DMS 273 (cell line): ENCODE data around the gene SSBP2.
"Not testable (repeated sequence)": the region's sequence is repeated elsewhere in the genome, so short reads cannot be mapped to it uniquely, and the experiment has no call there.

Source experiments
- DNase-seq: peaks from one replicate; lab custom pipeline; 2025; ENCODE audit not compliant: unreplicated experiment; lab: John Stamatoyannopoulos, UW

Gene SSBP2

DNA sequence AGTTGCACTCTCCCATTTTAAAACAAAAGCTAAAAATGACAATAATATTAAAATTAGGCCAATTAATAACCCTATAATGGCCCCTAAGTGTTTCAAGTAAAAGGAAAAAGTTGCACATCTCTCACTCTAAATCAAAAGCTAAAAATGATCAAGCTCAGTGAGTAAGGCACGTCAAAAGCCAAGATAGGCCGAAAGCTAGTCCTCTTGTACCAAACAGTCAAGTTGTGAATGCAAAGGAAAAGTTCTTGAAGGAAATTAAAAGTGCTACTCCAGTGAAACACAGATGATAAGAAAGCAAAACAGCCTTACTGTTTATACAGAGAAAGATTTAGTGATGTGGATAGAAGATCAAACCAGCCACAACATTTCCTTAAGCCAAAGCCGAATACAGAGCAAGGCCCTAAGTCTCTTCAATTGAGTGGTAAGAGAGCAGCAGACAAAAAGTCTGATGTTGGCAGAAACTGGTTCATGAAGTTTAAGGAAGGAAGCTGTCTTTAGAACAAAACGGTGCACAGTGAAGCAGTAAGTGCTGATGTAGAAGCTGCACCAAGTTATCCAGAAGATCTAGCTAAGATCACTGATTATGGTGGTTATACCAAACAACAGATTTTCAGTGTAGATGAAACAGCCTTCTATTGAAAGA is 212.9 kb downstream of the SSBP2 start:
- no peak for DNase-seq

DNA sequence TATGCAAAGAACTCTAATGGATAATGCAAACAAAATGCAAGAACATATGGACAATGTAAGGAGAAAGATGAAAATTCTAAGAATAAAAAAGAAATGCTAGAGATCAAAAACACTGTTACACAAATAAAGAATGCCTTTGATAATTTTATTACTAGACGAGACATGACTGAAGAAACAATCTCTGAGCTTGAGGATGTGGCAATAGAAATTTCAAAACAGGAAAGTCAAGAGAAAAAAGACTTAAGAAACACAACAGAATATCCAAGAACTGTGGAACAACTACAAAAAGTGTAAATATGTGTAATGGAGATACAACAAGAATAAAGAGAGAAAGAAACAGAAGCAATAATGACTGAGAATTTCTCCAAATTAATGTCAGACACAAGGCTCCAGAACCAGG is 216.5 kb downstream of the SSBP2 start:
- DNase-seq: no peak

DNA sequence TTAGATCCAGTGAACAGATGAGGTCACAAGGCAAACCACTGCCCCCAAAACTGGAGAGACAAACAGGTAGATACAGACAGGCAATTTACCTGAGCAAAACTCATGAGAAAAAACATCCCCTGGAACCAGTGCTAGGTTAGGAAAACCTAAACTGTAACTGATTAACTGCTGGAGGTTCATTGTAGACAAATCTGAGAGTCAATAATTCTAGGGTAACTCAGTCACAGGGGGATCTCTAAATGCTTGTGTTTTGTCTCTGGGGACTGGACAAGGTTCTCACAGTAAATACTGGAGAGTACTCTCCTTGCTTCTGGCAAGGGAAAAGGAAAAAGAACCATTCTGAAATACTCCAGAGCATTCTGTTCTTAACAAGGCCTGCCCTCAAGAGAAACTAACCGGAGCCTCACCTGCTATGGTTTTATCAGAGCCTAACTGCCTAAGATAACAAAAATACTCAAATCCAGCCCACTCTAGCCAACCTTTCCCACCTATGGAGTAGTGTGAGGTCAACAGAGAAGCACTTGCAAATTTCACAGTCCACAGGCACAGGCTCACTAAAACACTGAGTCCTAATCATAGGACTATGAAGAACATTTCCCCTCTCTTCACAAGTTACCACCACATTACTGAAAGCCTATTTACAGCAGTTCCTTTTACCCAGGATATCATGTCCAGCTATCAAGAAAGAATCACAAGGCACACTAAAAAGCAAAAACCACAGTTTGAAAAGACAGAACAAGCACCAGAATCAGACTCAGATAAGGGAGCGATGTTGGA is 217.1 kb downstream of the SSBP2 start:
- no peak for DNase-seq

DNA sequence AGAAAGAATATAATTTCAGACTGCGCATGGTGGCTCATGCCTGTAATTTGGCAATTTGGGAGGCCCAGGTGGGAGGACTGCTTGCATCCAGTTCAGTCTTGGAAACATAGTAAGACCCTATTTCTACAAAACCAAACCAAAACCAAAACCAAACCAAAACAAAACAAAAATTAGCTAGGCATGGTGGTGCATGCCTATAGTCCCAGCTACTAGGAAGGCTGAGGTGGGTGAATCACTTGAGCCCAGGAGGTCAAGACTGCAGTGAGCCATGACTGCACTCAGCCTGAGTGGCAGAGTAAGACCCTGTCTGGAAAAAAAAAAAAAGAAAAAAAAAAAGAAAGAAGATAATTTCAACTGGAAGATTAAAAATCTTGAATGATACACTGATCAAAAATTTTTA is 220.0 kb downstream of the SSBP2 start:
- no peak for DNase-seq

DNA sequence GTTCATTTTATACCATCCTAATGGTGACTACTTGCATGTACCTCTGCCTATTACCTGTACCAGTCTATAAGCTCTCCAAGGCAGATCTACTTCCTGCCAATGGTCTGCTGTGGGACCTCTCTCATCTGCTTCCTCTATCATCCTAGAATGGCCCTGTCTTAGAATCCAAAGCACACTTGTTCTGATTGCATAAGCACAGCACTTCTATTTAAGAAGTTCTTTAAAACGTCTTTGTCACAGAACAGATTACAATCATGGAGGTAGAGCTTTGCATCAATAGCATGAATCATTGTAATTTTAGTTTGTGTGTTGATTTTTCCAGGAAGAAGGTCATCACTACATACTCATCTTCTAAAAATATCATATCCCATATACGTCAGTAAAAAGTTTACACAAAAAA is 225.2 kb downstream of the SSBP2 start:
- DNase-seq: no peak

DNA sequence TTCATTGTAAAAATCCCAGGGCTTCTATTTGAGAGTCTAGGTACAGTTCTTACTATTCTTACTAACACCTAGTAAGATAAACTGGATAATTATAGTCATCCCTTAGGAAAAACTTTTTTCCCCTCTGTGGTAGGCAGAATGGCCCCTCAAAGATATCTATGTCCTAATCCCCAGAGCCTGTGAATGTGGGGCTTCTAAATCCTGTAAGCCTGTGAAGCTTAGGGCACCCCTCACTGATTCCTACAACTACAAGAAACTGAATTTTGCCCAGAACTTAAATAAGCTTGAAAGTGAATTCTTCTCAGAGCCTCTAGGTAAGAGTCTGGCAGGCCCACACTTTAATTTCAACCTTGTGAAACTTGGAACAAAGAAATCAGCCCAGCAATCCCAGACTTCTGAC is 226.9 kb downstream of the SSBP2 start:
- DNase-seq: no peak

DNA sequence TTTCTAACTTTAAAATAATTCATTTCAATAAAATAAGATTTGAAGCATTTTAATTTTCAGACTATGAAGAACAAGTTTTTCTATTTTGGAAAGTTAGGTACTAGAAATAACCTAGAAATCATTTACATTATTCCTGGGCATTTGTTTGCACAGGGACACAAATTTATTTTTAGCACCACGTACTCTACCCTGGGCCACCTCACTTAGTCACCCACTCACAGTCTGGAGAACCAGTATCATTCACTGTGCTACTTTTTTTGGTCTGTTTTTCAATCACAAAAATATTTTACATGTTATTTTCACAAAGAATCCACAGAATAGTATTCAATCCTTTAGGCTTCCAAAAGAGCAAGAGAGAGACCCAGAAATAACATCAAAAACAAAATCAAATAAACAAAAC is 228.3 kb downstream of the SSBP2 start:
- DNase-seq: no peak

DNA sequence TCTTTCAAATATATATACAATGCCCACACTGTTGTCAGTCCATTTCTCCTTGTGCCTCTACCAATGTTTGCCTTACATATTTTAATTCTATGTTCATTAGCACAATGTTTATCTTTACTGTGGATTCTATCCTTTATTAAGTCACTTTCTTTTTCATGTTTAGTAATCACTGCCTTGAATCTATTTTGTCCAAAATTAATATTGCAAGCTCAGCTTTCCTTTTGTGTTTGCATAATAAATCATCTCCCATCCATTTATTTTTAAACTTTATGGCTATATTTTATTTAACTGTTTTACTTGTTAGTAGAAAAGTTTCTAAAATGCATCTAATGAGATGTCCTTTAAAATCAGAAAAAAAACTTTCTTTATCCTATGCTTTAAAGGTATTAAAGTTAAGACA is 230.1 kb downstream of the SSBP2 start:
- DNase-seq: no peak

DNA sequence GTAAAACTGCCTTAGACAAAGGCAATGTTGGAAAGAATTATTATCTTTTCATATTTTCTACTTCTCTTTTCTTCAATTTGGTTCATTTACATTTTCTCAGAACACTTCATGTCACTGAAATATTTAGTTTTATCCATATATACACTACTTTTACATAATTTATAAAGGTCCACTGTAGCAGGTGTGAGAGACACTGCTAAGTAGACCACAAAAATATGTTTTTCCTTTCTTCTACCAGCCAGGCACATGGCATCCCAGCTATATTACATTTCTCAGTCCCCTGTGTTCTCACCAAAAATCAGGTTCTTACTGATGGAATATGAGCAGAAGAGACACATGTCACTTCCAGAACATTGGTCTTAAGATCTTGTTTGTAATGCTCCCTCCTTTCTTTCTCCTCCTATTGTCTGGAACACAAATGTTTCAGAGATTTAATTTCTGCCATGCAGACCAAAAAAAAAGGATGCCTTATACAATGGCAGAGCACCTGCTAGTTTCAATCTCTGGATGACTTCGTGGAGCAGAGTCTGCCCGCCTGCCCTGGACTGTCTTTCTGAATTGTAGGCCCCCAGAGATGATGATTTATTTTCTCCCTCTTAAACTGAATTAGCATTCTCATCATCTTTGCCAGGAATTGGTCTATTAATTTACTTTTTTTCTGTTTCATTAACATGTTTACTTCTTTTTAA is 231.5 kb downstream of the SSBP2 start:
- no peak for DNase-seq

DNA sequence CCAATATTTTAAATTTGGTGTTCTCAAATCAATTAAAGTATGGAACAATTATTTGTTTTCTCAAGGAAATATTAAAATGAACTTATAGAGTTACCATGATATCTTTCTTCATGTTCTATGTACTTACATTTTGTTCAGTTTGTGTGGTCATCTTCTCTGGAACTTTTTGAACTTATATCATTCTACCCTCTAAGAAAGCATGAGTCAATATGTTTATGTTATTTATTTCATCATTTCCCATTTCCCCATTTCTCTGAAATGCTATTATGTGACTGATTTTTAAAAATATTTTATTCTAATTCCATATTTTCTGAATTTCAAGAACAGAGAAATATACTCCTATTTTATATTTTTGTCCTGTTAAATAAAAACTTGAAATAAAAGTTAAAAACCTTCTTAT is 233.4 kb downstream of the SSBP2 start:
- DNase-seq: no peak

DNA sequence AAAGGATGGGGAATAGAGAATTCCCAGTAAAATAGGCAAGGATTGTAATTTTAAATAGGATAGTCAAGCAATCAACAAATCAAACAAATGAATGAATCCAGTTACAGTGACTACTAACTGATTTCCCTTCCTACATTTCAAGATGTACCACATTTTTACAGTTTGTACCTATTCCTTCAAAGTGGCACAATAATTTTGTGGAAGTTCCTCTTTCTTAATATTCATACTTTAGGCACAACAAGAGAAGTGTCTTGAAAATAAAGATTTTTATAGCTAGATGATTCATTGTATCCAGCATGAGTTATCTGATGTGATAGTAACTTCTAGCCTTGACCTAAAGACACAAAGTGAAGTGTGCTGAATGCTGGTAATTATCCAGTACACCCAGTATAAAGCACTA is 234.8 kb downstream of the SSBP2 start:
- no peak for DNase-seq

DNA sequence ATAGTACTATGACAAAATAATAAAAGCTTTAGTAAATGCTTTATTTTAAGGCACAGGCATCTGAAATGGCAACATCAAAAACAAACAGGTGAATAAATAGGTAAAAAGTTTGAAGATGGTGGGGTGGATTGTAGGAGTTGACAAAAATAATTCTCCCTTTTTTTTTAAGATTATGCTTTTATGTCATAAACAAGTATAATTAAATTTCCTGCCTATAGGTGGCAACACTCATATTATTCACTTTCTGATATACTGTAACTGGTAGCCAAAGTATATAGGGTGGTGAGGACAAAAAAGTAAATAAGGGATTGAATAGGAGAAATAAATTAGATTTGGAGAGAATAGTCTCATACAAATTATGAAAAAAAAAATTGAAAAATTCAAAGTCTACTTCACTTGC is 236.9 kb downstream of the SSBP2 start:
- DNase-seq: peak; percentile 13

DNA sequence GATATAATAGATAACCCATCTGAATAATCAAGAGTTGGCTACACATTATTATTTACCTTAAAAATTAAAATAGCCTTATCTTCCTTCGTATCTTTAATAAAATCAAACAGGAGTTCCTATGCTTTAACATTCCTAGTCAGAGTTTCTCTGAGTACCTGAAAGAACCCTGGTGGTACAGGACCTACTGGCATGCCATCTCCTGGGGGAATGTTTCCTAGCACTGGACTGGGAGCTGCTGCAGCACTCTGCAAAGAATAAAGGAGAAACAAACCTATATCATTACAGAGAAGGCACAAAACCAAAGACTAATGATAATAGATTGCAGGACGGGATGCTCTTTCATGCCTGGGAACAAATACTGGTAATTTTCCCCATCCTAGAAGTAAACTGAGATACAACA is 237.4 kb downstream of the SSBP2 start:
- no peak for DNase-seq

DNA sequence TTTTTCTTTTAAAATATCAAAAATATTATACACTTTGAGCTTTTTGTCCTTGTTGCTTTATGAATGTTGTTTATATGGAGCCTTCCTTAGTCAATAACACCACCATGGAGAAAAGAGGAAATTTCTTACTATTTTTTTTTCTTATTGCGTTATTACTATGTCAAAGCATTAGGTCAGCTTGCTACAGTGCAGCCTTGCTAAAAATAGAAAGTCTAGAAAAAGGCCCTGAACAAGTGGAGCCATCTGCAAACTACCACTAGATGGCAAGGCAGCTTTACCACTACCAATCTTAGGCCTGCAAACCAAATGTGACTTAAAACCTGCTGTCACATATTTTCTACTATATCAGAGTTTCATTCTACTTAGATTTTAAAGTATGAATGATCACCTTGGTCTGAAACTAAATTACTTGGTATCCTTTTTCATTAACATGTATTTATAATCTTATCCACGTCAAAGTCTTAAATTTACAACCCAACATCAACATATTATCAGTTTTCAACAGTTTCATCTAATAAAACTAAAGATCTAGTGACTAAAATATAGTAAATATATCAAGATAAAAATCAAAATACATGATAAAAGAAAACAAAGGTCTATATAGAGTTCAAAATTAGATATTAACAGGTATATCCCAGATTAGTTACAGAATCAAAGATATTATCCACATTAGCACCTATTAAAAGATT is 243.9 kb downstream of the SSBP2 start:
- peak; percentile 87 for DNase-seq

DNA sequence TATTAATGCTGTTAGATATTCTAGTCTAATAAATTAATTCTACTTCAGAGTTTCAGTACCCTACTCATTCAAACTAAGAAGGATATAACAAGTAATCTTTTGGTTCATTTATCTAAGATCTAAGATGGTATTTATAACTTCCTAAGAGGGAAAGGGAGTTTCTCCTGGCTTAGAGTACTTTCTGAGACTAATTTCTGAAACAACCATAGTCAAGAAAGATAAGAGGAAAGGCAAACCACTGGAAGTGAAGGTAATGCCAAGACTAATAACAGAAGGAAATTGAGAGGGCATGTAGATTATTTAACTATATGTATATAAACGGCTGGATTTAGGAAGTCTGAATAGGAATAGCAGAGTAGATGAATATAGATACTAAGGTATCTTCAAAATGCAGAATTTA is 244.5 kb downstream of the SSBP2 start:
- no peak for DNase-seq

DNA sequence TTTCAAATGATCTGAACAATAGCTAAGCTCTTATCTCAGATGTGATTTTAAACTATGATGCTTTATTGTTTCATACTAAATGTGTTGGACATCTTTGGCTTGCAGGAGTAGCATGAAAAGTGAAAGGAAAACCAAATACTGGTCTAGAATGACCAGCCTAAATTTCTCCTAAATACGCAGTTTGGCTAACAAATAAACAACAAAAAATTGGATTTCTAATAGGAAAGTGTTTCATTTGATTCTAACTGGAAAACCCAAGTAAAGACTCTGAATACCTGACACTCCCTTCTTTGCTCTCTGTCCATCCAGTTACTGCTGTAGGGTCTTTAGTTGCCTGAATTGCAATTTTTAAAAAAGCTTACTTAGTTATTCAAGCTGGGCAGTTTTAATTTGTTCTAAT is 245.2 kb downstream of the SSBP2 start:
- DNase-seq: no peak

DNA sequence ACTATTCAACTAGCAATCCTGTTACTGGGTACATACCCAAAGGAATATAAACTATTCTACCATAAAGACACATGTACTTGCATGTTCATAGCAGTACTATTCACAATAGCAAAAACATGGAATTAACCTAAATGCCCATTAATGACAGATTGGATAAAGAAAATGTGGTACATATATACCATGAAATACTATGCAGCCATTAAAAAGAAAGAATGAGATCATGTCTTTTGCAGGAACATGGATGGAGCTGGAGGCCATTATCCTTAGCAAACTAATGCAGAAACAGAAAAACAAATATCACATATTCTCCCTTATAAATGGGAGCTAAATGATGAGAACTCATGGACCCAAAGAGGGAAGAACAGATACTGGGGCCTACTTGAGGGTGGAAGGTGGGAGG is 247.3 kb downstream of the SSBP2 start:
- DNase-seq: not testable (repeated sequence)

DNA sequence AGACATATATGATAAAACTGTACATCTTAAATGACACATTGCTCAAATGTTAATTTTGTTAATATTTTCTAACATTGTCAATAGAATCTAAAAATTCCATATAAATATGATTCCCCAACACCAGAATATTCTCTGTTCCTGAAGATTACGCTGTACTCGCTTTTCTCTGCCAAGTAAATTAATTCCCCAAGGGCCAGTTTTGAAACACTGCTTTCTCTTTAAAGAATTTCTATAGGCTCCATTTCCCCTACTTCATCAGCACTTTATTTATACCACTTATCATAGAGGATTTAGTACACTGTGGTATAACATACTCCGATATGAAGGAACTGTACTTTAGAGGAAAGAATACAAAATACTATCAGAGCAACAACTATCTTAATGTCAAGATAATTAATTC is 255.6 kb downstream of the SSBP2 start:
- DNase-seq: no peak

DNA sequence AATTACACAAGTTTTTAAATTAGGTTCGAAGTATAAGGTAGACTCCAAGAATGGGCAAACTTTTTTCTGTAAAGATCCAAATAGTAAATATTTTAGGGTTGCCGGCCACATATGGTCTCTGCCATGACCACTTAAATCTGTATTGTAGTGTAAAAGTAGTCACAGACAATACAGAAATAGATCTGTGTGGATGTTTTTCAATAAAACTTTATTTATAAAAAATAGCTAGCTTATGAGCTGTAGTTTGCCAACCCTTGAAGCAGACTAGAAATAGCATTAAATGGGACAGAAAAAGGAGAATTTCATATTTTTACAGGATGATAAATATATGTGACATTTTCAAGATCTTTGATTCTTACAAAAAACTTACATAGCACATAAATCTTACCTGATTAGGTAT is 262.0 kb downstream of the SSBP2 start:
- no peak for DNase-seq

DNA sequence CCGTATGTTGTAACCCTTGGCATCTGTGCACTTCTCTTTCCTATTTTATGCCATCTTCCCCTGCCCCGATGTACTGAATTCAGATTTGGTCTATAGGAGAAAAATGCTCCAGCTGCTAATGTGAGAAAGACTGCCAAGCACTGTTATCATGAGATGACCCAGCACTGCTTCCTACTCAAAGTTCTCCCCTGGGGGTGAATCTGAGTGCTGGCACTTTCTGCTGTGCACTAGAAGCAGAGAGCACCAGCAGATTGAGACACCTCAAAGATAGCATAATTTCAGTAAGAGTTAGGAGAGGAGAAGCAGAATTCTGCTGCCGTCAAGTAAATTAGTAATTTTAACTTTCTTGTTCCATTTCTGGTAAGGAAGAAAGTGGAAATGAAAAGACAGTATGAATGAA is 264.2 kb downstream of the SSBP2 start:
- peak; percentile 13 for DNase-seq

DNA sequence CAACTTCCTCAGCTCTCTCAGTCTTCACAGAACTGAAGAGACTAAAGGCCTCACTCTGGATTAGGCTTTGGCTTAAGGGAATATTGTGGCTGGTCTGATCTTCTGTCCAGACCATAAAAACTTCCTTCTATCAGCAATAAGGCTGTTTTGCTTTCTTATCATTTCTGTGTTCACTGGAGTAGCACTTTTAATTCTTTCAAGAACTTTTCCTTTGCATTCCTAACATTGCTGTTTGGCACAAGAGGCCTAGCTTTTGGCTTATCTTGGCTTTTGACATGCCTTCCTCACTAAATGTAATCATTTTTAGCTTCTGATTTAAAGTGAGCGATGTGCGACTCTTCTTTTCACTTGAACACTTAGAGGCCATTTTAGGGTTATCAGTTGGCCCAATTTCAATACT is 268.3 kb downstream of the SSBP2 start:
- DNase-seq: no peak

DNA sequence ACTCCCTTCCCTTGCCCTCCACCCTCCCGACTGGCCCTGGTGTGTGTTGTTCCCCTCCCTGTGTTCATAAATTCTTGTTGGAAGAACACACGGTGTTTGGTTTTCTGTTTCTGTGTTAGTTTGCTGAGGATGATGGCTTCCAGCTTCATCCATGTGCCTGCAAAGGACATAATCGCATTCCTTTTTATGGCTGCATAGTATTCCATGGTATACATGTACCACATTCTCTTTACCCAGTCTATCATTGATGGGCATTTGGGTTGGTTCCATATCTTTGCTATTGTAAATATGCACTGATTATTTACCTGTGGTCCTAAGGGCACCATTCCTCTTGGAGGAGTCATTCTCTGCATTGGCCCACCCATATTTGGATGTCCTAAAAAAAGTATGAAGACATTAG is 277.5 kb downstream of the SSBP2 start:
- DNase-seq: not testable (repeated sequence)
